GM12873 (cell line): ENCODE measurements around the gene CACNA2D3.

Experiments
- TF ChIP-seq, protein P1 (sequence below): IDR thresholded peaks from 2 replicates; pipeline ENCODE4 v1.5.1; 2012; ENCODE audit warnings: low read depth, mild to moderate bottlenecking, moderate library complexity, low read length, control low read depth; ENCODE audit not compliant: insufficient read depth; ENCODE audit errors: missing control alignments

CACNA2D3 gene

DNA sequence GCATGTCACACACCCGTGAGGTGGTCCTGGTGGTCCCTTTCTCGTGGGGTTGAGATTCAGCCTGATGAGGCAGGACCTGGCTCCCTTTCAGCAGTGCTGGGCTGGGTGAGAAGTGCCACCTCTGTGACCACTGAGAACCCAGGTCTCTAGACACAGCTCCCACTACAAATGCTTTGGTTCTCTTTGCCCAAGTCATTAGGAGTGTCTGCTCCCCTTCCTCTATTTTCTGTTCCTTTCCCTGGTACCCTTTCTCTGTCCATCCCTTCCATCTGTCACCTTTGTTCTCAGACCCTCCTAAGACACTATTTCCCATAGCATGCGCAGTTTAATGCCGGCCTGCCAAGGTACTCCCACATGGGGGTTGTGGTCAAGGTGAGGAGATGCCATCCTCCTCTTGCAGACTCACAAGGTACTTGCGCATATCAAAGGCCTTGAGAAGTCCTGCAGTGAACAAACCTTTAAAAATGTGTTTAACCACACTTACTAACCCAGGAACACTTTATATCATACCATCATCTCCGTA lies 507.8 kb downstream of the CACNA2D3 start:
- TF ChIP-seq, protein P1, sequence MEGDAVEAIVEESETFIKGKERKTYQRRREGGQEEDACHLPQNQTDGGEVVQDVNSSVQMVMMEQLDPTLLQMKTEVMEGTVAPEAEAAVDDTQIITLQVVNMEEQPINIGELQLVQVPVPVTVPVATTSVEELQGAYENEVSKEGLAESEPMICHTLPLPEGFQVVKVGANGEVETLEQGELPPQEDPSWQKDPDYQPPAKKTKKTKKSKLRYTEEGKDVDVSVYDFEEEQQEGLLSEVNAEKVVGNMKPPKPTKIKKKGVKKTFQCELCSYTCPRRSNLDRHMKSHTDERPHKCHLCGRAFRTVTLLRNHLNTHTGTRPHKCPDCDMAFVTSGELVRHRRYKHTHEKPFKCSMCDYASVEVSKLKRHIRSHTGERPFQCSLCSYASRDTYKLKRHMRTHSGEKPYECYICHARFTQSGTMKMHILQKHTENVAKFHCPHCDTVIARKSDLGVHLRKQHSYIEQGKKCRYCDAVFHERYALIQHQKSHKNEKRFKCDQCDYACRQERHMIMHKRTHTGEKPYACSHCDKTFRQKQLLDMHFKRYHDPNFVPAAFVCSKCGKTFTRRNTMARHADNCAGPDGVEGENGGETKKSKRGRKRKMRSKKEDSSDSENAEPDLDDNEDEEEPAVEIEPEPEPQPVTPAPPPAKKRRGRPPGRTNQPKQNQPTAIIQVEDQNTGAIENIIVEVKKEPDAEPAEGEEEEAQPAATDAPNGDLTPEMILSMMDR = no peak

DNA sequence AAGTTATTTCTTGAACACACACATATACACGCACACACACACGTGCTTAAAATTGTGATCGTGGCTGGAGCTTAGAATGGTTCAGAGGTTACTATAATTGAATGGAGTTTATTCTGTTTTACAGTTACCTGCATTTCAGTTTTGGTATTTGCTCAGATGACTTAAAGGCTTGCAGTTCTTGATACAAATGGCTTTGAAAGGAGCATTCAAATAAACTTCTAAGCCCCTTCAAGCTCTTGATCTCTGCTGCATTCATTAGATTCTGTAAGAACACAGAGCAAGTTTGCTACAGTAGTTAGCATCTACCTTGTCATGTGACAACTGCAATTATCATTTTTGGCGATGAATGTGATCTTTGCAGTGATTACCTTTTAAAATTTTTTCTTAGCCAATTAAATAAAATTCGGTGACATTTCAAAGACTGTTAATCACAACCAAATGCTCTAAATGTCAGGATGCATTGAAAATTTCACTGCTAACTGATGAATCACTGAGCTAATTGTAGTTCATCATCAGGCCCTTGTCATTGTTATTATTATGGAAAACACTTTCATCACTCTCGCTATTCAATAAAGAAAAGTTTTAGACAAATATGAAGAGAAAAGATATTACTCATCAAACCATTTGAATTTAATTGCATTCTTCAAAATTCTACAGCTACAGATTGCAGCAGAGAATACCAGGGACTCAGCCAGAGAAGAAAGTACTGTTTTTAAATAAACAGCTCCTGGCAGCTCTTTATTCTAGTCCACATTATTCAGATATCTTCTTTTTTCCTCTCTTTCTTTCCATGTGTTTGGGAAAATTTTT lies 509.4 kb downstream of the CACNA2D3 start:
- TF ChIP-seq, protein P1 = no peak

DNA sequence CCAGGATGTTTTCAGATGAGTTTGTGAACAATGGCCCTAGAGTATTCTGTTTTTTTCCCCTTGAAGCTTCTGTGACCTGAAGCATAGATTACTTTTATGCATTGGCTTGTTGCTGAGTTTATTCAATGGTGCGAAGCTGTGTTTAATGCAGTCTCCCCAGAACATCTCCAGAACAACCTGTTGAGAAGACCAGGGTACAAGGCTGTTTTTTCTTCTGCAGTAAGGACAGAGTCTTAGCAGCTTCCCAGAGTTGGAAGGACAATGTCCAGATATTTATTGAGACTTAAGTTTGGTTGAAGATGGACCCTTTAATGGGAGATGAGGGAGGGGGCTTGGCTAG lies 509.9 kb downstream of the CACNA2D3 start:
- TF ChIP-seq, protein P1 = no peak

DNA sequence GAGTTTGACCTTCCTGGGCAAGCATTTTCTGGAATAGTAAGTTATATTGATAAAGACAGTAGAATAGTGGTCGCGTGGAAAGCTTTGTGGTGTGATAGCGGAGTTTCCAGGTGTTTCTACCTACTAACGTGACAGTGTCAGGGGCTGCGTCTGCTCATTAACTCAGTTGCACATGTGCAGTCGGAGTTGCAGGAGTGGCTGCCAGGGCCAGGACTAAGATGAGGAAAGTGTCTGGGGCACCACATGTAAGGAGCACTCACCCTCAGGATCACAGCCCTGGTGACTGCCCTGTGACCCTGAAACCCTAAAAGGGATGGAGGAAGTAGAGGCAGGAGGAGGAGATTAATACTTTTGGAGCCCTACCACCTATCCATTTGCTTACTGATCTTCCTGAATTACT lies 510.5 kb downstream of the CACNA2D3 start:
- TF ChIP-seq, protein P1 = no peak

DNA sequence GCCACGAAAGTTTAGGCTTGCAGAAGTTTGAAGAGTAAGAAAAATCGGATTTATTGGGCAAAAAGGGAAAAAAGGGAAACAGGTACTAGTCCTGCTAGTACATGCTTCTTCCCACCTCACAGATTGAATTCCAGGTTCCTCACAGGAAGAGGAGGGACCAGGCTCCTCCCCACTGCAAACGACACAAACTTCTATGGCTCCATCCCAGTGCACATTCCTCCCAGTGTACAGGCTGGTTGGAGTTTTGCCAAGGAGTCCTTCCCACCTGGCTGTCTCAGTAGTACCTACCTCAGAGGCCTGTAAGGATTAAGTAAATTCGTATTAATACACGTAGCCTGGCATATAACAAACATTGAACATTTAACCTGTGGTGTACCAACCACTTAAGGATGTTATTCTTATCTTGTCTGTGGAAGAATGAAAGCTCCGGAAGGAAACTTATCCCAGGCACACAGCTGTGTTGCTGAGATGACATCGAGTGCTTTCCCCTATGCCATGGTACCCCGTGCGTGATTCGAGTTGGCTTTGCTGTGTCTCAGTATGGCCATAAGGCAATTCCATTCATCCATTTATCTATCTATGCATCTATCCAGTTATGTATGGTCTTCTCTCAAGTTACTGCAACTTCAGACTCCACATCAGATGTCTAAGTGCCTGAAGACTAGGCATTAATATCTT lies 511.2 kb downstream of the CACNA2D3 start:
- TF ChIP-seq, protein P1 = no peak

DNA sequence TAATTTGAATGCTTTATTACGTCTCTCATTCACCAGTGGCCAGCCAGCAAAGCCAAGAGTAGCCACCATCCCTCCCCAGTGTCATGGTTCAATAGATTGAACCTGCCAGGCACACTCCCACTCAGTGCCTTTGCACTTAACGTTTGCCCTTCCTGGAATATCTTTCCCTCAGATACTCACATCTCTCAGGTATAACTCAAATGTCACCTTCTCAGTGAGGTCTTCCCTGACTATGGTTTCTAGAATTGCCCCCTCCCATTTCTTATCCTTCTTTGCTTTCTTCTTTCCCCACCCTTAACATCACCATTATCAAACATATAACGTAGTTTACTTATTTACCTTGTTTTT lies 511.7 kb downstream of the CACNA2D3 start:
- TF ChIP-seq, protein P1 = no peak

DNA sequence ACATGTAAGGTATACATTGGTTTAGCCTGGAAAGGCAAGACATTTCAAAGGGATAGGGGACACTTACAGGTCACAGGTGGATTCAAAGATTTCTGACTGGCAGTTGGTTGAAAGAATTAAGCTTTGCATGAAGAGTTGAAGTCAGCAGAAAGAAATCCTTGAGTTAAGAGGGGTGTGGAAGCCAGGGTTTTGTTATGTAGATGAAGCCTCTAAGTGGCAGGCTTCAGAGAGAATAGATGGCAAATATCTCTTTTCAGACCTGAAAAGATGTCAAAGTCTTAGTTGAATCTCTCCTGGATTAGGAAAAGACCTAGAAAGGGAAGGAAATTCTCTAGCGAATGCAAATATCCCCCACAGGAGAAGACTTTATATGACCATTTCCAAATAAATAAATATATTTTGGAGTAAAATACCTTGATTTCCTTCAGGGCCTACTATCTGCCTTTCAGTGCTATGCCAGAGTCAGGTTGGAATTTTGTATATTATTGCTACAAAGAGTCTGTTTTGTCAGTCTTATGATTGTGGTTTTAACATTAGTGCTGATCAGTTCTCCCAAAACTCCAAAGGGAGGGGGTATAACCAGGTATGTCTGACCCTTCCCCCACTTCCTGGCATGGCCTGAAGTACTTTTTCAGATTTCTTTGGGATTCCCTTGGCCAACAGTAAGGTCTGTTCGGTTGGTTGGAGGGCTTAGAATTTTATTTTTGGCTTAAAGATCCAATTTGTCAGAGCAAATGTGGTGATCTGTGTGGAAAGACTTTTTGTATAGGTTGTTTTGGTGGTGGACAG lies 519.1 kb downstream of the CACNA2D3 start:
- TF ChIP-seq, protein P1 = no peak
